ENCODE data around the gene LMF1. TPM values are rescaled to one million over a fixed set of nuclear protein-coding genes. Genes with fewer than 3 reads are reported as not detected.

Gene LMF1
- total and polyA plus RNA-seq, 2 of the 13 experiments (the other 11 are each of a cell fraction or from before 2014, with no cell fraction given), result 6.8 to 8.5 TPM

DNA sequence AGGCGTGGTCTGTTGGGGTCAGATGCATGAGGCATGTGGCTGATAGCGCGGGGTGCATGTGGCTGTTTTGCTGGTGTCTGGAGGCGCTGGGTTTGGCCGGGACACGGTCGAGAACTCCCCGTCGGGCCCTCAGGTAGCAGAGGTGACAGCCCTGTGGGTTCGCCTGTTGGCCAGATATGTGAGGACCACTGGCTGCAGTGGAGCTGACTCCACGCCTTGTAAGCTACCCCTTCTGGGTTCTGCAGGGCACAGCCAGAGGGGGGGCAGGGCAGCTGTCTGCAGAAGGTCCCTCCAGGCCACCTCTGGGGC, 49.3 kb upstream of the LMF1 start (continued):
- TF ChIP-seq, protein P1, sequence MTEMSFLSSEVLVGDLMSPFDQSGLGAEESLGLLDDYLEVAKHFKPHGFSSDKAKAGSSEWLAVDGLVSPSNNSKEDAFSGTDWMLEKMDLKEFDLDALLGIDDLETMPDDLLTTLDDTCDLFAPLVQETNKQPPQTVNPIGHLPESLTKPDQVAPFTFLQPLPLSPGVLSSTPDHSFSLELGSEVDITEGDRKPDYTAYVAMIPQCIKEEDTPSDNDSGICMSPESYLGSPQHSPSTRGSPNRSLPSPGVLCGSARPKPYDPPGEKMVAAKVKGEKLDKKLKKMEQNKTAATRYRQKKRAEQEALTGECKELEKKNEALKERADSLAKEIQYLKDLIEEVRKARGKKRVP (CRISPR knock-in tag; IDR thresholded peaks at IDR 0.05), result no peak

DNA sequence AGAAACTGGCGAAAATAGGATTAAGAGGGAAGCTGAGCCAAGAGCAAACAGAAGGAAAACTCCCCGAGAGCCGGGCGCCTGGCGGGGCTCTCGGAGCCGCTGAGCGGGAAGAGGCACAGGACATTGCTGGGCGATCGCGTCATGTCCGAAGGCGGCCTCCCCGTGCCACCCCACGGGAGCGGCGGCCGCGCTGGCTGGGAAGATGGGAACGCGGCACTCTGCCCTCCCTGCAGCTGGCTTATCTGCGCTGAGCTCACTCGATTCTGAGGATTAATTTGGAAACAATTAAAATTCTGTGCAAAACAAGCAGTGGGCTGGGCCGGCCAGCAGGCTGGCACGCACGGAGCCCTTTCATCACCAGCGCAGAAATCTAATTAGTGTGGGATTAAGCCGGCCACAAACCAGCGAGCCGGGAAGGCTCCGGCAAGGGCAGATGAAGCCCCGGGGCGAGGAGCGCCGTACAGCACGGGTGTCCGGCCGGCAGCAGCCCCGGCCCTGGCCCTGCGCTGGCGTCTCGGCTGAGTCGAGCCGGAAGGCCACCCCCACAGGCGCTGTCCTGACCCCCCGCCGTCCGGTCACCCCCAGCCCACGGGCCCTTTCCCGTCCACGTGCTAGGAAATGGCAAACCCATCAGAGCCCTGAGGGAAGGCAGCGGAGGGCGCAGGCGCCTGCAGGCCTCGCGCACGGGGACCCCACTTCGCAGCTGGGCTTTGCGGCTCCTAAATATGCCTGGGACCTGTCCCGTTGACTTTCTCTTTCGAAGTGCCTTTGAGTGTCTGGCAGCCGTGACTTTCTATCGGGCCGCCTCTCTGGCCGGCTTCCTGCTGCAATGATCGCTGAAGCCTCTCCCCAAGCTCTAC, 48.7 kb upstream of the LMF1 start:
- ChIA-PET POLR2A (no interaction called here), CTCF (ENCODE audit: low intra/inter-chr PET ratio, low total read pairs) (no interaction called here)
- no peaks in the 10 kb centered on the region for H3K4me1 ChIP-seq (ENCODE audit: insufficient read depth, low read length)
- no TSS peak for BruUV-seq (replicated peaks)
- no peak overlapping the region for H3K4me3 ChIP-seq (replicated peaks in 1 of 3; ENCODE audit: insufficient read depth in 1 of 3, low read depth in 2 of 3, low read length in 3 of 3)
- no peaks in the 10 kb centered on the region for H3K79me2 ChIP-seq (ENCODE audit: insufficient read depth, low read length)
- no peak overlapping the region for H2AFZ ChIP-seq (ENCODE audit: low read length)
- no peaks in the 10 kb centered on the region for H4K20me1 ChIP-seq (ENCODE audit: insufficient read depth, low read length)
- TF ChIP-seq SMARCC2 (IDR thresholded peaks at IDR 0.05) (no peak), ZNF644 (CRISPR knock-in tag; IDR thresholded peaks at IDR 0.05; ENCODE audit: low read depth) (no peak), ZNF30 (CRISPR knock-in tag; IDR thresholded peaks at IDR 0.05) (no peak), NCOR1 (IDR thresholded peaks at IDR 0.05; ENCODE audit: borderline replicate concordance, low read length) (no peak), ZNF773 (CRISPR knock-in tag; IDR thresholded peaks at IDR 0.05; ENCODE audit: borderline replicate concordance) (no peak), NFE2L1 (CRISPR knock-in tag; IDR thresholded peaks at IDR 0.05; ENCODE audit: borderline replicate concordance) (no peak), ZNF737 (CRISPR knock-in tag; IDR thresholded peaks at IDR 0.05; ENCODE audit: borderline replicate concordance) (no peak), RAD21 (CRISPR knock-in tag; IDR thresholded peaks at IDR 0.05) (no peak)
- TF ChIP-seq, protein P2, sequence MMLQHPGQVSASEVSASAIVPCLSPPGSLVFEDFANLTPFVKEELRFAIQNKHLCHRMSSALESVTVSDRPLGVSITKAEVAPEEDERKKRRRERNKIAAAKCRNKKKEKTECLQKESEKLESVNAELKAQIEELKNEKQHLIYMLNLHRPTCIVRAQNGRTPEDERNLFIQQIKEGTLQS (CRISPR knock-in tag; IDR thresholded peaks at IDR 0.05), result no peak
- TF ChIP-seq, protein P3, sequence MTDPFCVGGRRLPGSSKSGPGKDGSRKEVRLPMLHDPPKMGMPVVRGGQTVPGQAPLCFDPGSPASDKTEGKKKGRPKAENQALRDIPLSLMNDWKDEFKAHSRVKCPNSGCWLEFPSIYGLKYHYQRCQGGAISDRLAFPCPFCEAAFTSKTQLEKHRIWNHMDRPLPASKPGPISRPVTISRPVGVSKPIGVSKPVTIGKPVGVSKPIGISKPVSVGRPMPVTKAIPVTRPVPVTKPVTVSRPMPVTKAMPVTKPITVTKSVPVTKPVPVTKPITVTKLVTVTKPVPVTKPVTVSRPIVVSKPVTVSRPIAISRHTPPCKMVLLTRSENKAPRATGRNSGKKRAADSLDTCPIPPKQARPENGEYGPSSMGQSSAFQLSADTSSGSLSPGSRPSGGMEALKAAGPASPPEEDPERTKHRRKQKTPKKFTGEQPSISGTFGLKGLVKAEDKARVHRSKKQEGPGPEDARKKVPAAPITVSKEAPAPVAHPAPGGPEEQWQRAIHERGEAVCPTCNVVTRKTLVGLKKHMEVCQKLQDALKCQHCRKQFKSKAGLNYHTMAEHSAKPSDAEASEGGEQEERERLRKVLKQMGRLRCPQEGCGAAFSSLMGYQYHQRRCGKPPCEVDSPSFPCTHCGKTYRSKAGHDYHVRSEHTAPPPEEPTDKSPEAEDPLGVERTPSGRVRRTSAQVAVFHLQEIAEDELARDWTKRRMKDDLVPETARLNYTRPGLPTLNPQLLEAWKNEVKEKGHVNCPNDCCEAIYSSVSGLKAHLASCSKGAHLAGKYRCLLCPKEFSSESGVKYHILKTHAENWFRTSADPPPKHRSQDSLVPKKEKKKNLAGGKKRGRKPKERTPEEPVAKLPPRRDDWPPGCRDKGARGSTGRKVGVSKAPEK (CRISPR knock-in tag; IDR thresholded peaks at IDR 0.05; ENCODE audit: borderline replicate concordance), result no peak
- TF ChIP-seq, protein P4, sequence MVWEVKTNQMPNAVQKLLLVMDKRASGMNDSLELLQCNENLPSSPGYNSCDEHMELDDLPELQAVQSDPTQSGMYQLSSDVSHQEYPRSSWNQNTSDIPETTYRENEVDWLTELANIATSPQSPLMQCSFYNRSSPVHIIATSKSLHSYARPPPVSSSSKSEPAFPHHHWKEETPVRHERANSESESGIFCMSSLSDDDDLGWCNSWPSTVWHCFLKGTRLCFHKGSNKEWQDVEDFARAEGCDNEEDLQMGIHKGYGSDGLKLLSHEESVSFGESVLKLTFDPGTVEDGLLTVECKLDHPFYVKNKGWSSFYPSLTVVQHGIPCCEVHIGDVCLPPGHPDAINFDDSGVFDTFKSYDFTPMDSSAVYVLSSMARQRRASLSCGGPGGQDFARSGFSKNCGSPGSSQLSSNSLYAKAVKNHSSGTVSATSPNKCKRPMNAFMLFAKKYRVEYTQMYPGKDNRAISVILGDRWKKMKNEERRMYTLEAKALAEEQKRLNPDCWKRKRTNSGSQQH (CRISPR knock-in tag; IDR thresholded peaks at IDR 0.05; ENCODE audit: low read depth), result no peak
- in situ Hi-C loops (cut with HindIII; ENCODE audit: extremely low pct_ligation_motif_present, low pct_unique_long_range_greater_than_20kb) (no loop called here), intact Hi-C loops (cut with micrococcal nuclease; ENCODE audit: unreplicated experiment) (no loop called here)
- WGBS (ENCODE audit: low lambda C conversion rate), result 19% methylated on average over 18 of the region's 66 CpGs
- H3K9ac ChIP-seq (ENCODE audit: insufficient read depth, low read depth, low read length), result no peak overlapping the region
- no peak overlapping the region for H3K27ac ChIP-seq (ENCODE audit: extremely low read length, insufficient read depth, low read length)
- no peaks in the 10 kb centered on the region for H3K36me3 ChIP-seq (replicated peaks in 1 of 2; ENCODE audit: control insufficient read depth in 1 of 2, insufficient read depth in 2 of 2, low read length in 2 of 2)
- ATAC-seq (no peak), FAIRE-seq (no peak), DNase-seq (ENCODE audit: low spot score) (no peak)
- peaks cover 25 to 85% of the 10 kb centered on the region in 2 experiments for H3K27me3 ChIP-seq (ENCODE audit: control insufficient read depth in 1 of 2, insufficient read depth in 2 of 2, low read length in 2 of 2)
- H3K4me2 ChIP-seq (ENCODE audit: low read depth, low read length), result no peak overlapping the region
- H3K9me3 ChIP-seq (ENCODE audit: low read length), result no peaks in the 10 kb centered on the region

Data from HepG2 (cell line).